Measurements from ENCODE around the gene ISL2. TPM values are rescaled to one million over a fixed set of nuclear protein-coding genes. Genes with fewer than 3 reads are reported as not detected.
A peak's percentile ranks its signal among the peaks of the same experiment; 100 is the strongest.

Gene ISL2
- polyA plus RNA-seq, 3 donors: 0.40 to 2.3 (median 0.52) TPM

GRCh38 chr15:76346669-76347481 lies 10.3 kb downstream of the ISL2 start:
- Mint-ChIP-seq H3K27me3 (ENCODE audit: low read depth in 3 of 3) (peaks cover 63 to 78% (median 63%) of the 10 kb centered on the region in 3 donors), H3K36me3 (peaks cover 31 to 47% of the 10 kb centered on the region in 2 donors), H3K4me3 (peak overlapping the region; percentile 84 to 90), H3K27ac (no peak overlapping the region), H3K9me3 (peaks cover 0 to 31% (median 17%) of the 10 kb centered on the region in 7 donors), H3K4me1 (peaks cover 30% of the 10 kb centered on the region)
- H2AFZ ChIP-seq (ENCODE audit: insufficient read depth, low read depth, low read length, poor library complexity, severe bottlenecking): peak overlapping the region; percentile 78
- peak overlapping the region; percentile 37 to 77 (median 53) for H3K4me3 ChIP-seq (replicated peaks in 1 of 3; ENCODE audit: low read depth in 2 of 3, low read length in 3 of 3)
- peaks cover 0 to 38% of the 10 kb centered on the region in 2 donors for H3K9me3 ChIP-seq (replicated peaks in 1 of 2; ENCODE audit: control insufficient read depth in 1 of 2, insufficient read depth in 1 of 2, low read length in 2 of 2)
- peaks cover 31 to 40% of the 10 kb centered on the region in 2 donors for H3K4me1 ChIP-seq (ENCODE audit: control insufficient read depth in 1 of 2, insufficient read depth in 2 of 2, low read length in 2 of 2)
- H3K4me2 ChIP-seq (replicated peaks; ENCODE audit: extremely low read depth, low read length, poor library complexity, severe bottlenecking): peak overlapping the region; percentile 95
- peaks cover 22% of the 10 kb centered on the region for H4K20me1 ChIP-seq (ENCODE audit: insufficient read depth, low read length)
- WGBS (ENCODE audit: insufficient coverage): 2% methylated on average over 59 of the region's 74 CpGs
- no peak for TF ChIP-seq CTCF (IDR thresholded peaks at IDR 0.05)
- intact Hi-C loops (cut with micrococcal nuclease): no loop called here
- H3K36me3 ChIP-seq (replicated peaks in 1 of 2; ENCODE audit: control insufficient read depth in 1 of 2, insufficient read depth in 2 of 2, low read length in 2 of 2): no peaks in the 10 kb centered on the region
- peaks cover 62 to 80% of the 10 kb centered on the region in 2 donors for H3K27me3 ChIP-seq (ENCODE audit: control insufficient read depth in 2 of 2, insufficient read depth in 2 of 2, low read length in 2 of 2)
- no peak overlapping the region for H3K27ac ChIP-seq (ENCODE audit: low read depth in 1 of 2, low read length in 2 of 2)
- H3K9ac ChIP-seq (ENCODE audit: insufficient read depth, low read length, poor library complexity, severe bottlenecking): peak overlapping the region; percentile 48
- no peaks in the 10 kb centered on the region for H3K79me2 ChIP-seq (ENCODE audit: insufficient read depth, low read length)
- DNase-seq: no peak

- peaks cover 59 to 73% (median 59%) of the 10 kb centered on the region in 3 donors for H3K27me3 Mint-ChIP-seq (ENCODE audit: low read depth in 3 of 3)
- WGBS (ENCODE audit: insufficient coverage): 70% methylated on average over 5 of the region's 13 CpGs
- Histone ChIP-seq H4K20me1 (ENCODE audit: insufficient read depth, low read length) (peaks cover 16% of the 10 kb centered on the region), H3K4me3 (replicated peaks in 1 of 3; ENCODE audit: low read depth in 2 of 3, low read length in 3 of 3) (peak overlapping the region in 1 of 3 experiments; percentile 77), H3K27me3 (ENCODE audit: control insufficient read depth in 2 of 2, insufficient read depth in 2 of 2, low read length in 2 of 2) (peaks cover 57 to 75% of the 10 kb centered on the region in 2 donors), H3K4me1 (ENCODE audit: control insufficient read depth in 1 of 2, insufficient read depth in 2 of 2, low read length in 2 of 2) (peaks cover 27 to 33% of the 10 kb centered on the region in 2 donors), H3K79me2 (ENCODE audit: insufficient read depth, low read length) (no peaks in the 10 kb centered on the region), H3K9ac (ENCODE audit: insufficient read depth, low read length, poor library complexity, severe bottlenecking) (no peak overlapping the region), H3K4me2 (replicated peaks; ENCODE audit: extremely low read depth, low read length, poor library complexity, severe bottlenecking) (peak overlapping the region; percentile 95), H2AFZ (ENCODE audit: insufficient read depth, low read depth, low read length, poor library complexity, severe bottlenecking) (peak overlapping the region; percentile 78), H3K36me3 (replicated peaks in 1 of 2; ENCODE audit: control insufficient read depth in 1 of 2, insufficient read depth in 2 of 2, low read length in 2 of 2) (no peaks in the 10 kb centered on the region), H3K9me3 (replicated peaks in 1 of 2; ENCODE audit: control insufficient read depth in 1 of 2, insufficient read depth in 1 of 2, low read length in 2 of 2) (peaks cover 0 to 31% of the 10 kb centered on the region in 2 donors), H3K27ac (ENCODE audit: low read depth in 1 of 2, low read length in 2 of 2) (no peak overlapping the region)
- intact Hi-C loops (cut with micrococcal nuclease): no loop called here
- peaks cover 26% of the 10 kb centered on the region for H3K4me1 Mint-ChIP-seq
- H3K4me3 Mint-ChIP-seq: peak overlapping the region; percentile 20 to 71
- no peak overlapping the region for H3K27ac Mint-ChIP-seq
- no peak for TF ChIP-seq CTCF (IDR thresholded peaks at IDR 0.05)
- DNase-seq: no peak
- peaks cover 36 to 44% of the 10 kb centered on the region in 2 donors for H3K36me3 Mint-ChIP-seq
- H3K9me3 Mint-ChIP-seq: peaks cover 0 to 27% (median 13%) of the 10 kb centered on the region in 7 donors
Measured at GRCh38 chr15:76347482-76348055, 11.0 kb downstream of the ISL2 start.
